Activated CD4-positive, alpha-beta T cell treated with anti-CD3 and anti-CD28 coated beads, Interleukin-2, Interleukin-4, amounts not matched to agents 100 ng/mL and 50 ng/mL, durations not matched to agents 16 hours and 8 hours (primary cell): ENCODE measurements around the gene LARGE1.

Source experiments
- DNase-seq: peaks from one replicate; pipeline ENCODE4 v3.0.0-alpha.2; 2020; ENCODE audit warnings: low spot score

Gene LARGE1

DNA sequence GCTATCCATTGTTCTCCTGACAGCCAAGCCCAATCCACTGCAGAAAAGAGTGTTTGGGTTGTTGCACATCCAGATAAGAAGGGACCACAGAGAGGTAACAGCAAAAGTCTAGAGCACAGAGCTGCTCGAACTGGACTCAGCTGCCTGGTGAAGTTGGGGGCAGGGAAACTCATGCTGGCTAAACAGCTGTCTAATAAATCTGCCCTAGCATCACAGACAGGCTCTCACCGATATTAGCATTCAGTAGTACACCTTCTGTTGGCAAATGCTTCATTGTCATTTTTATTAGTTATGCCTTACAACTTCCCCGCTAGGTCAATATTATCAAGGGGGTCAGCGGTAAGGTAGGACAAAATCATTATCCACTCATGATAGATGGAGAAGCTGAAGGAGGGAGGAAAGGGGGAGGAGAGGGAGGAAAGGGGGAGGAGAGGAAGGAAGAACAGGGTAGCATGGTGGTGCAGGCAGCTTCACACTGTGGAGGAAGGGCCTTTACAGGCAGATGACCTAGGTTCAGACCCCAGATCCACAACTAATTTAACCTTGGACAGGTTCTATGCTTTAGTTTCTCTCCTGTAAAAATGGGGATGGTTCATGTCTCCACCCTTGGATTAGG lies 102.7 kb downstream of the LARGE1 start:
- DNase-seq: no peak

DNA sequence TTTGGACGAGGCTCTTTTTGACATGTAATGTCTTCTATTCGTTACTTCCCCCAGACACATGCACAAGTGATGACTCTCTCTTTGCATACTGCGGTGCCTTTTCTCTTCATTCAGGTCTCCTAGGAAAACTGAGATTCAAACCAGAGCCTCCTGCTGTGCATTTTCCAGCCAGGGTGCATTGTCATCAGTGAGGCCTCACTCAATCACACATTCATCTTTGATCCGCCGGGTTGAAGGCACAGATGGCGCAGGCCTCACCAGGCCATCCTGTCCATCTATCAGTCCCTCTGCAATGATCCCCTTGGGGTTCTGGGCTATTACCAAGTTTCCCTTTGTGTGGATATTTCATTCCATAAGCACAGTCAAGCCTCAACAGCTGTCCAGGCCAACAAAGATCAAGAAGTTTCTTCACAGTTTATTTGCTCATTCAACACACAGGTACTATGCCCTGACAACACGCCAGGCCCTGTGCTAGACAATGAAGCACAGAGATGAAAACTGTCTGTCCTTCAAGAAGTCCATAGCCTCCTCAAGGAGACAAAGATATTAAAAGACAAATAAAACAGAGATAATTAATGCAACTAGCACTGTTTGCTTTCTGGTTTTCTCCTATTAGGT lies 107.8 kb downstream of the LARGE1 start:
- no peak for DNase-seq

DNA sequence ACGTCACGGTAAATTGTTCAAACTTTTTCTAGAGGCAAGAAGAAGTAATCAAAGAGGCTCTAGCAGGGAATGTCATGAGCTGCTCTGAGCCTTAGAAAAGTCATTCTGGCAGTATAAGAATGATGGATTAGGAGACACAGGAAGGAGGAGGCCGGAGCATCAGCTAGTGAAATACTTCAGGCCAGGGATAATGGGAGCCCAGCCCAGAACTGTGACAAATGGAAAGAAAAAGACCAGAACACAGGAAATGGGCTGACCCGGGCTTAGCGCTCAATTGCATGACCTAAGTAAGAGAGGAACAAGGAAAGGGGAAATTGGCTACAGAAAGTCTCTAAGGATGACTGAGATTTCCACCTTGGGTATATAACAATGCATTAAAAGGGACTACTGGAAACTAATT lies 108.6 kb downstream of the LARGE1 start:
- no peak for DNase-seq

DNA sequence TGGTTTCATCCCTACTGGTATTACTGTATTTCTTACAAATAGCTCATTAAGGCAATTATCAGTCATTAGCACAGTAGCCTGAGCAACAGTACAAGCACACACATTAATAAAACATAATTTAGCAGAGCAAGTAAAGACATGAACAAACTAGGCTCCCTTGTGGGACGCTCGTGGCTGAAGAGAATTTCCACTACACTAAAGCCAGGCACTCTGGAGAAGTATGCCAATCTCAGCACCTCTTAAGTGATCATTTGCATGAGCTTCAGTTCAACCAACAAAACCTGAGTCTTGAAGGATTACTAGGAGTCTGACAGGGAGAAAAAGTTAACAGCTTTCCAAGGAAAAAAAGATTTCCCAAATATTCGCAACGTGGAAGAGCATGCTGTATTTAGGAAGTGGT lies 109.1 kb downstream of the LARGE1 start:
- DNase-seq: no peak

DNA sequence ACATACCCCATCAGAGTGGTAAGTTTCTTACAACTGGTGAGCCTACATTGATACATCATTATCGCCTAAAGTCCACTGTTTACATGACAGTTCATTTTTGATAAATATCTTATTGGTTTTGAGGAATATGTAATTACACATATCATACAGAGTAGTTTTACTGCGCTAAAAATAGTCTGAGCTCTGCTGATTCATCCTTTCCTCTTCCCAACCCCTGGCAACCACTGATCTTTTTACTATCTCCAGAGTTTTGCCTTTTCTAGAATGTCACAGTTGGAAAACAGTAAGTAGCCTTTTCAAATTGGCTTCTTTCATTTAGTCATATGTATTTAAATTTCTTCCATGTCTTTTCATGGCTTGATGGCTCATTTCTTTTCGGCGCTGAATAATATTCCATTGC lies 112.8 kb downstream of the LARGE1 start:
- no peak for DNase-seq

DNA sequence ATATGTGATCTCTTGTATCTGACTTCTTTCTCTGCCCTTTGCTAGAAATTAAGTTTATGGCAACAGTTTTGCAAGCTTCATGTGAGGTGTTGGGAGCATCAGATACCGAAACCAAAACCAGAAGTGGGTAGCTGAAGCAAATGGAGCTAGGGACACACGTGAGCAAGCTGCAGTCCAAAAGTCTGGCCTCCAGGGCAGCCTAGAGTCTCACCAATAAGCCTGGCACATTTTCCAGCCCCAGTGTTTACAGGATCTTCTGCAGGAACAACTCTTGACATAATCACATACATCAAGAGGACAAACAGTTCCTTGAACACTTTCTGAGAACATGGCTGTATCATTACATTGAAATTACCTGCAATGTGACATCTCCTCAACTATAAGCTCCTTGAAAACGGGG lies 114.1 kb downstream of the LARGE1 start:
- no peak for DNase-seq

DNA sequence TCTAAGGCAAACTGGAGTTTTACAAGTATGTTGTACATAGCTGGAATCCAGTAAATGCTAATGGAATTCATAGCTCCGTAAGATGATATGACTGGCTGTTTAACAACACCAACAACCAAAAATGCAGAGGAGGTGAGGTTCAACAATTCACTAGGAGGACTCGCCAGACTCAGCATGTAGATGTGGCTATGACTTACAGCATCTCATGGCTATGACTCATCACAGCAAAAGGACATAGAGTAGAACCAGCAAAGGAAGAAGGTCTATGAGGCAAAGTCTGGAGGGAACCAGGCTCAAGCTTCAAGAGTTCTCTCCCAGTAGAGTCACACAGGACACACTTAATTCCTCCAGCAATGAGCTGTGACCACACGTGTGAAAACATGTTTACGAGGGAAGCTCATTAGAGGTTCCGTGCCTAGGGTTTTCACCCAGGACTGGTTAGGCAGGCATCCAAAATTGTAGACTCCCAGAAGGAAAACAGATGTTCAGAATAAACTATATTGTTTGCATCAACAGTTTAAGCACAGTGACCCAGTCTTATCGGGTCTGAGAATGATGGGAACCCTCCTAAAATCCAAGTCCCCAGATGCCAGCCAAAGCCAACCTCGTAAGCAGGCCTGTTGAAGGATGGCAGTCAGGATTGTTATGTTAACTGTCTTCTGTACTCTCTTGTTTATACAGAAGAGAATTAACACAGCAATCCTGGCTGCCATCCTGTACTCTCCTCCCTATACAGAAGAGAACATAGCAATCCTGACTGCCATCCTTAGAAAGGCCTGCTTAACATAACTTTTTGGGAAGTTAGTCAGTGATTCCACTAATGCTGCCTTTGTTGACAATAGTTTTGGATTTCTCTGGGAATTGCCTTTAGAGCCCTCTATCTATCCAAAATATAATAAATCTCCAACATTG lies 116.6 kb downstream of the LARGE1 start:
- no peak for DNase-seq

DNA sequence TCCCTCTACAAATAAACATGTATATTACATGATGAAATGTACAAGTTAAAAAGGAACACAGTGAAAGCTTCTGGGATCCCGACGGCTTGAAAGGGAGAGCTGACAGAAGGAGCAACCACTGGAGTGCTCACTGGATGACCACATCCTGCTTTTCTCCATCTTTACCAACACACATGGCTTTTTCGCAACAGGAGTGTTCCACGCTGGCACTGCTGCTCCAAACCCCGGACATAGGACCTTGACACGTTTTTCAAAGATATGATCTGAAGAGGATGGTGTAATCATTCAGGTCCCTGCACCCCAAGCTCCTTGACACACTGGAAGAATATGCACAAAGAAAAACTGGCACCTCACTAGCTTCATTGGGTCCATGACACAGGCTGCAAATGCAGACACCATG lies 121.9 kb downstream of the LARGE1 start:
- no peak for DNase-seq

DNA sequence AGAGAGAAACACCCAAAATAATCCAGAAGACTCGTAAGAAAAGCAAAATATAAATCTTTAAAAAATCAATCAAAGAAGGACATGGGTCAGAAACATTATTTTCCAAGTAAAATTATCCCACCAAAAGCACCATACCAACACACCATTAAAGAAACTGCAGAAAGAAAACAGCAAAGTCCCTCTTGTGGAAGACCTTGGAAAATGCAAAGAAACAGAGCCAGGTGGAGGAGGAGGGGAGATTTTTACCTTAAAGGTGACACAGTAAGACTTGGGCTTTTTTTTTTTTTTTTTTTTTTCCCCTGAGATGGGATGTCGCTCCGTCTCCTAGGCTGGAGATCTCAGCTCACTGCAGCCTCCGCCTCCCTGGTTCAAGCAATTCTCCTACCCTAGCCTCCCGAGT lies 123.8 kb downstream of the LARGE1 start:
- no peak for DNase-seq

DNA sequence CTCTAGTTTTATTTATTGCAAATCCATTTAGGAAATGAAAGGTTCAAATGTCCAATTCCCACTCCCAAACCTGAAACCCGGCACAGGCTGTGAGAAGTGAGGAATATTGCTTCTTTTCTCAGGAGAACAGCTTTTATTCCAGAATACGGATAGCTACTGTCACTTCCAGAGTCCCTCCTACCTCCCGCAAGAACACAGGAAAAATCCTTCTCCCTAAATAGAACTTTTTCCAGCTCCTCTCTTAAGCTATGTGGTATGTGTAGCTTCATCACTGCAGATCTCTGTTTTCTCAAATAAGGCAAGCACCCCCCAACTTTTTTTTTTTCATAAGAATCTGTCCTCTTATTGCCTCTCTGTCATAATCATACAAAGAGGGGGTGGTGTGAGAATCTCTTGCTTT lies 126.8 kb downstream of the LARGE1 start:
- DNase-seq: no peak

DNA sequence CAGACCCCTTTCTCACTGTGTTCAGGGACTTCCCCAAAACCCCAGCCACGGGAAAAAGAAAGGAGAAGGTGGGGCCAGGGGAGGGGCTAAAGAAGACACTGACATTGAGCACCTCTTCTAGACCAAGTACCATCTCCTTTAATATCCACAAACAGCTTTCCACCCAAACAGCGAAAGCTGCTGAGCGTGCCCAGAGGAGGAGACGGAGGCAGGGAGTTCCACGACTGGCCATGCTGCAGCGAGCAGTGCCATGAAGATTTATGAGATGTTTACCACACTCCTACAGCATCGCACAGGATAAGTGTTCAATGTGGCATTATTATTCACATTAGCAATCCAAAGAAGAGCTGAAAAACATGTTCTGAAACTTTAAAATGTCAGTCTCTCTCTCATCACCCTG lies 127.4 kb downstream of the LARGE1 start:
- DNase-seq: no peak

DNA sequence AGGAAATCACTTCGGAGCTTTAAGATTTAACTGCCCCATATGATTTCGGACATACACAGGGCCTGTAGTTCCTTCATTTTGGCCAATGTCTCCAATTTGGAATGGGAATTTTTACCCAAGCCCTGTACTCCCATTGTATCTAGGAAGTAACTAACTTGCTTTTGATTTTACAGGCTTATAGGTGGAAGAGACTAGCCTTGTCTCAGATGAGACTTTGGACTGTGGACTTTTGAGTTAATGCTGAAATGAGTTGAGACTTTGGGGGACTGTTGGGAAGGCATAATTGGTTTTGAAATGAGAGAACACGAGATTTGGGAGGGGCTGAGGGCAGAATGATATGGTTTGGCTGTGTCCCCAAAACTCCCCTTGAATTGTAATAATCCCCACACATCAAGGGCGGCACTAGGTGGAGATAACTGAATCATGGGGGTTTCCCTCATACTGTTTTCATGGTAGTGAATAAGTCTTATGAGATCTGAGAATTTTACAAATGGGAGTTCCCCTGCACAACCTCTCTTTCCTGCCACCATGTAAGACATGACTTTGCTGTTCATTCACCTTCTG lies 130.5 kb downstream of the LARGE1 start:
- no peak for DNase-seq

DNA sequence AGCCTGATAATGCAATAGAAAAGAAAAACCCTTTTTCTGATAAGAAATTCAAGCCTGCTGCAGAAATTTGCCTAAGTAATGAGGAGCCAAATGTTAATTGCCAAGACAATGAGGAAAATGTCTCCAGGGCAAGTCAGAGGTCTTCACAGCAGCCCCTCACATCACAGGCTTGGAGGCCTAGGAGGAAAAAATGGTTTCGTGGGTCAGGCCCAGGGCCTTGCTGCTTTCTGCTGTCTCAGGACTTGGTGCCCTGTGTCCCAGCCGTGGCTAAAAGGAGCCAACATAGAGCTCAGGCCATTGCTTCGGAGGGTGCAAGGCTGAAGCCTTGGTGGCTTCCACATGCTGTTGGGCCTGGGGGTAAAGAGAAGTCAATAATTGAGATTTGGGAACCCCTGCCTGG lies 131.3 kb downstream of the LARGE1 start:
- DNase-seq: no peak

DNA sequence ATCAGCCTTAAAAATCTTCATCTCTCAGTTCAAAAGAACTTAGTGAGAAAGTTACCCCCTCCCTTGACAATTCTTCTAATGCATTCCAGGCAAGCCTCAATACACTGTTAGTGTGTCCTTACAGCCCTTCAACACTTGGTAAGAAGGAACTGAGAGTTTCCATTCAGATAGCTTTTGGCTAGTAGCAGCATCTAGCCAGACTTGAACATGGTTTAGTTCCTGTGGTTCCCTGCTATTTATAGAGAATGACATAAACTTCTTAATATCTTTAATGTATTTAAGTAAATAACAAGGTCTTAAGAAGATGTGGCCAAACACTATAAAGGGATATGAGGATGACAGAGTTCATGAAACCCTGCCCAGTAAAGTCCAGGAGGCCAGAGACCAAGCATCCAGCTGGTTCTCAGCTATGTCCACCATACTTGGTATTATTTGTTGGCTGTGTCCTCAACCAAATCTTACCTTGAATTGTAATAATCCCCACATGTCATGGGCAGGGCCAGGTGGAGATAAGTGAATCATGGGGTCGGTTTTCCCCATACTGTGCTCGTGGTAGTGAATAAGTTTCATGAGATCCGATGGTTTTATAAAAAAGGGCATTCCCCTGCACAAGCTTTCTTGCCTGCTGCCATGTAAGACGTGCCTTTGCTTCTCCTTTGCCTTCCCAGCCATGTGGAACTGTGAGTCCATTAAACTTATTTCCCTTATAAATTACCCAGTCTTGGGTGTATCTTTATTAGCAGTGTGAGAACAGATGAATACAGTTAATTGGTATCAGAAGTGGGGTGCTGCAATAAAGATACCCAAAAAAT lies 132.4 kb downstream of the LARGE1 start:
- DNase-seq: no peak

DNA sequence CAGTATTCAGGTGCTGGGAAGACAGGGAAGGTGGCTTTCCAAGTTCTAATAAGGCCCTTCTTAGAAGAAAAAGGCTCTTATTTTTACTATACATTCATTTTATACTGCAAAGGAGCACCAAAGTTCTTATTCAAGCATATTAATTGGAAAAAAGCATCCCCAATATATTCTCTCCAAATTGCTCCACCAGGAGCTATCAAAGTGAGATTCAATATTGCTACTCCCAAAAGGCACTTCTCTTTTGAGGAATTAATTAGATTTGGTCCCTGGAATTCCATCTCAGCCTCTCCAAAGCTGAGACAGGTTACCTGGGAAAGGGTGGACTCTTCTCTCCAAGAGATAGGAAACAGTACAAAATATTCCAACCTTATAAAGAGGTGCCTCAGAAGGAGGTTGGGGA lies 134.1 kb downstream of the LARGE1 start:
- no peak for DNase-seq

DNA sequence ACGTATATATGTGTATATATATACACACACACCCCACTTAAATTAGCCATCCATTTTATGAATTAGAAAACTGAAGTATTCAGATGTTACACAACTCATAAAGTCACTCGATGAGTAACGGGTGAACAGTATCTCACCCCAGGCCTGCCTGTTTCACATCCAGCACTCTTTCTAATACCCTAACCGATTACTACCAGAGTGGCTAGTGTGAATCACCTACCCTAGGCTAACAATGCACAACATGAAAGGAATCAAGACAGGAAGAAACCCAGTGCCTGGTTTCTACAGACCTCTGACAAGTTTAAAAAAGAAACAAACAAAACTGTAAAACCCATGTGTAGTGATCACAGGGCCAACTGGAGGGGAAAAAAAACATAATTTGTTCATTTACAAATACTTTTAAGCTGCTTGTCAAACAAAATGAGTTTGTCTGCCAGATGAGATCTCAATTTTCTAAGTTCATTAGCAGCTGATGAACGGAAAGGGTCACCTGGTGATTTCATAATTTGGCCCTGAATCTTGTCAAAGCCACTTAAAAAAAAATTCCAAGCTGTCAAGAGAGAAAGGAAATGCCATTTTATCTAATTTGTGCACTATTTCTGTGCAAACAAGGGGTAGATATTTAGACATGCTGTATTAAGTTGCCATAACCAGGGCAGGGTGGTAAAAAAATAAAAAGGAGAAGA lies 134.8 kb downstream of the LARGE1 start:
- no peak for DNase-seq

DNA sequence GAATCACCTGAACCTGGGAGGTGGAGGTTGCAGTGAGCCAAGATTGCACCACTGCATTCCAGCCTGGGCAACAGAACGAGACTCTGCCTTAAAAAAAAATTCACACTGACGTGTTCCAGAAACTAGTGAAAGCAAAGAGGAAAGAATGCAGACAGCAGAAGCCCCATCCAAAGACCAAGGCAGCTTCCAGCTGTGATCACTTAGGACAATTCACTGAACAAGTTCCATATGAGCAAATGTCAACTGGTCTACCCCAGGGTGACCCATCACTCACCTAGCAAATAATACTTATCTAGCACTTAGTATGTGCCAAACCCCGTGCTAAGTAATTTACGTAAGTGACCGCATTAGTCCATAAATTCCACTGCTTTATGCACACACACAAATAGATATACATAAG lies 138.9 kb downstream of the LARGE1 start:
- DNase-seq: no peak

DNA sequence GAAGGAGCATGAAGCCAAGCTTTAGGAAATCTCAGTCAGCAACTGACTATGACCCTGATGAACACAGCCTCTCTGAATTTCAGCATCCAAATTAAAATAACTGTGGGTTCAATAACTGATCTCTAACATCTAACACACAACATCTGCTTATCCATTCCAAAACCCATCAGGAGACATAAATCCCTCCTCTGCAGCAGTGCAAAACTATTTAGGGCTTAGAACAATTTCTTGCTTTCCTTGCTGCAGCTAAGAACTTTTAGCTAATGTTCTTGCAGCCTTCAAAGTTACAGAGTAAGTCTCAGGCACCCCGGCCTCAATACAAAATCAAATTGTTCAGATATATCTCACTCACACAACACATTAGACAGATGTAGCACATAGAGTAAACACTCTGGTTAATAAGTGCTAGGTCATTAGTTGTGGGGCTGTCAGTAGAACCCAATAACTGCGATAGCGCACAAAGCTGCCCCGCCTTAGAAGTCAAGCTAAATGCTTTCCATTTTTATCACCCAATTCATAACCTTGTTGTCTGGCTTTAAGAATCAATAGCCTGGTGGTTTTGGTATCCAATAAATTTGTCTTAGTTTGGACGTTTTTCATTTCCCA lies 139.6 kb downstream of the LARGE1 start:
- no peak for DNase-seq

DNA sequence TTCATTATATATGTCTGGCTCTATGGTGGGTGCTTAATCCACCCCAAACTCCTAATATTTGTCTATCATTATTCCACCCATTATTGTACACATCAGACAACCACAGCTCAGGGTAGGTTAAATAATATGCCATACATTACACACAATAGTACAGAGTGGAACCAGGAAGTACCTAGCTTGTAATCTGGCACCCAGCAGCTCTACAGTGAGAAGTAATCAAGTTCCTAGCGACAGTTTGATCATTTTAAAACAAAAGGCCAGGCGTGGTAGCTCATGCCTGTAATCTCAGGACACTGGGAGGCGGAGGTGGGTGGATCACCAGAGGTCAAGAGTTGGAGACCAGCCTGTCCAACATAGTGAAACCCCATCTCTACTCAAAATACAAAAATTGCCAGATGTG lies 141.0 kb downstream of the LARGE1 start:
- no peak for DNase-seq

DNA sequence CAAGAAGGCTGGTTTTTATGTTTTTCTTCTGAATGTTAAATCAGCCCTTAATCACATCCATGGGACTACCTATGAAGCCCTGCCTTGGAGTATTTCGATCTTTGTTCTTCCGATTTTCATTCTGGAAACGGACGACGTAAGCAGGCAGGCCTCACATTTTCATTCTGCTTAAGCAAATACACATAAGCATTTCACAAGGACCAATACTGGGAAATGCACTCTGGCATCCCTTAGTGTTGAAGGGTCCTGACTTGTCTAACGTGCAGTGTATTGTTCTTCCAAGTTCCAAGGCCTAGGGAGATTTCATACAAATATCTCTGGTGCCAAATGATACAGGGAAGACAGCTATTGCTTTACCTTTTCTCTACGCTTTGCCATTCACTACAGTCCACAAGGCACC lies 143.8 kb downstream of the LARGE1 start:
- DNase-seq: no peak

DNA sequence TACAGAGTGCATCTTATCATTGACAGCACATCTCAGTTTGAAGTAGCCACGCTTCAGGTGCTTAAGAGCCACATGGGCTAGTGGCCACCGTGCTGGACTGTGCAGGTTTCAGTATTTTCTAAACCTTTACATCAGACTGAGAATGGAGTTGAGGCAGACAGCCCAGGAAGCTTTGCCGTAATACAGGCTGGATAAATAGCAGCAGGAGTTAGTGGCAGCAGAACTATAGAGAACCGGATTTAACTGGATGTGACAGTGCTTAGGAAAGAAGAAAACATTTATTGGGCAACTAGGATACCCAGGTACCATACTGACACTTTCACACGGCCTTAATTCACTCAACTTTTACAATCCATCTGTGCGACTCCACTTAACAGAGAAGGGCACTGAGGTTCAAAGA lies 145.5 kb downstream of the LARGE1 start:
- no peak for DNase-seq
